HL-60 (cell line): ENCODE data around the gene ARHGEF37.

ENCODE experiments used
- DNase-seq, 2 experiments: peaks; one replicate each; pipeline ENCODE4 v3.0.0-alpha.2; 2010 to 2020; ENCODE audit warnings: low read depth in 1 of 2, low spot score in 1 of 2
- H3K27ac ChIP-seq: fragments of 250-450 bp; sonication (Bioruptor Pico); replicated peaks from 2 replicates; pipeline ENCODE4 v1.5.1; 2020; ENCODE audit warnings: mild to moderate bottlenecking, moderate library complexity
- H3K27me3 ChIP-seq: fragments of 250-450 bp; sonication (Bioruptor Pico); 2 replicates; pipeline ENCODE4 v1.5.1; 2021; ENCODE audit warnings: mild to moderate bottlenecking, moderate library complexity; ENCODE audit not compliant: insufficient read depth, poor library complexity, severe bottlenecking
- H3K4me3 ChIP-seq: replicated peaks from 2 replicates; pipeline ENCODE4 v1.5.1; 2011; ENCODE audit warnings: mild to moderate bottlenecking, control low read depth, low read length; ENCODE audit not compliant: insufficient read depth
- CTCF ChIP-seq: IDR thresholded peaks from one replicate; pipeline ENCODE4 v1.5.1; 2011; ENCODE audit warnings: low read length, control low read depth, inconsistent platforms; ENCODE audit not compliant: insufficient read depth
- GABPA ChIP-seq: IDR thresholded peaks from 2 replicates; pipeline ENCODE4 v1.6.1; 2012; ENCODE audit warnings: low read depth
- POLR2AphosphoS5 ChIP-seq: IDR thresholded peaks from 2 replicates; pipeline ENCODE4 v1.6.1; 2012; ENCODE audit warnings: low read depth
- REST ChIP-seq: IDR thresholded peaks from 2 replicates; pipeline ENCODE4 v1.6.1; 2012; ENCODE audit warnings: low read depth; ENCODE audit not compliant: insufficient replicate concordance
- SPI1 ChIP-seq: IDR thresholded peaks from 2 replicates; pipeline ENCODE4 v1.6.1; 2012; ENCODE audit warnings: low read depth, mild to moderate bottlenecking, borderline replicate concordance

ARHGEF37 gene

GRCh38 chr5:149629421-149629820 lies 48.1 kb downstream of the ARHGEF37 start:
- DNase-seq = no peak
- no peak for TF ChIP-seq POLR2AphosphoS5
- no peak for TF ChIP-seq REST
- TF ChIP-seq SPI1 = no peak
- TF ChIP-seq CTCF = no peak
- no peak for TF ChIP-seq GABPA
- H3K4me3 ChIP-seq = no peak overlapping the region
- no peaks in the 10 kb centered on the region for H3K27me3 ChIP-seq
- no peak overlapping the region for H3K27ac ChIP-seq

GRCh38 chr5:149630337-149630736 lies 49.0 kb downstream of the ARHGEF37 start:
- TF ChIP-seq REST = no peak
- no peak for TF ChIP-seq POLR2AphosphoS5
- no peak for TF ChIP-seq SPI1
- TF ChIP-seq GABPA = no peak
- TF ChIP-seq CTCF = no peak
- Histone ChIP-seq H3K4me3 (no peak overlapping the region), H3K27me3 (no peaks in the 10 kb centered on the region), H3K27ac (no peak overlapping the region)
- DNase-seq = no peak

- Histone ChIP-seq H3K4me3 (no peak overlapping the region), H3K27me3 (no peaks in the 10 kb centered on the region), H3K27ac (no peak overlapping the region)
- TF ChIP-seq GABPA (no peak), SPI1 (no peak), REST (no peak)
- DNase-seq = no peak
Observed at GRCh38 chr5:149631506-149631905, 50.2 kb downstream of the ARHGEF37 start.
